B cell (primary cell): Measurements from ENCODE around the gene LITAF. TPM values are rescaled to one million over a fixed set of nuclear protein-coding genes. Genes with fewer than 3 reads are reported as not detected.
A peak's percentile ranks its signal among the peaks of the same experiment; 100 is the strongest.

ENCODE experiments used
- ATAC-seq: fragments of 200-7000 bp; cut with Tn5 transposase; one replicate; pipeline ENCODE4 v1.10.0; 2021; ENCODE audit warnings: low read depth, mild to moderate bottlenecking, moderate number of reproducible peaks, moderate library complexity
- CTCF ChIA-PET: fragments of 350-600 bp; sonication (Branson Sonifier 250); formaldehyde crosslinking; loops from one replicate; lab custom pipeline; 2021; ENCODE audit warnings: antibody characterized with exemption, inconsistent platforms; lab: Charles Lee
- POLR2A ChIA-PET: fragments of 350-600 bp; sonication (Branson Sonifier 250); formaldehyde crosslinking; loops from one replicate; lab custom pipeline; 2021; ENCODE audit warnings: antibody characterized with exemption; lab: Charles Lee
- DNase-seq: peaks from one replicate; pipeline ENCODE4 v3.0.0; 2013
- H2AFZ ChIP-seq: 2 replicates; pipeline ENCODE4 v1.6.1; 2012; ENCODE audit warnings: mild to moderate bottlenecking, low read depth, low read length; ENCODE audit not compliant: insufficient read depth, poor library complexity, severe bottlenecking
- H3K27ac ChIP-seq, 2 donors: 1 replicate in 1 of 2; 2 replicates in 1 of 2; pipeline ENCODE4 v1.5.1; 2012 to 2013; ENCODE audit warnings: low read length in 2 of 2, mild to moderate bottlenecking in 2 of 2, moderate library complexity in 1 of 2
- H3K27me3 ChIP-seq, 4 experiments: fragments of 200-600 bp in 1 of 4; sonication (generic) in 1 of 4; replicated peaks in 1 of 4; 1 replicate in 2 of 4; 2 replicates in 2 of 4; pipeline versions ENCODE4 v1.6.1 to v1.7.0; 2013 to 2016; ENCODE audit warnings: low read length in 3 of 4, mild to moderate bottlenecking in 2 of 4, mixed read lengths in 1 of 4, moderate library complexity in 1 of 4; ENCODE audit not compliant: insufficient read depth in 4 of 4, control insufficient read depth in 3 of 4; ENCODE audit errors: control extremely low read depth in 1 of 4
- H3K36me3 ChIP-seq, 2 experiments: replicated peaks in 1 of 2; 1 replicate in 1 of 2; 2 replicates in 1 of 2; pipeline versions ENCODE4 v1.6.1 to v1.7.1; 2013; ENCODE audit warnings: low read length in 1 of 2; ENCODE audit not compliant: insufficient read depth in 2 of 2, control insufficient read depth in 1 of 2; ENCODE audit errors: control extremely low read depth in 1 of 2, extremely low read depth in 1 of 2
- H3K4me1 ChIP-seq, 2 donors: fragments of 200-600 bp in 1 of 2; sonication (generic) in 1 of 2; 1 replicate in 1 of 2; 2 replicates in 1 of 2; pipeline versions ENCODE4 v1.5.1 to v1.6.1; 2013 to 2017; ENCODE audit warnings: low read length in 2 of 2; ENCODE audit not compliant: control insufficient read depth in 2 of 2, insufficient read depth in 2 of 2
- H3K4me2 ChIP-seq: replicated peaks from 2 replicates; pipeline ENCODE3; 2012; ENCODE audit warnings: mild to moderate bottlenecking, low read depth, low read length; ENCODE audit not compliant: poor library complexity, severe bottlenecking
- H3K4me3 ChIP-seq, 5 experiments: fragments of 200-600 bp in 1 of 5; sonication (generic) in 1 of 5; 1 replicate in 3 of 5; 2 replicates in 2 of 5; pipeline versions ENCODE4 v1.5.1 to v1.7.0; 2011 to 2016; ENCODE audit warnings: low read length in 4 of 5, mild to moderate bottlenecking in 4 of 5, low read depth in 2 of 5, control low read depth in 1 of 5, moderate library complexity in 1 of 5; ENCODE audit not compliant: insufficient read depth in 1 of 5; ENCODE audit errors: control extremely low read depth in 1 of 5, extremely low read depth in 1 of 5
- H3K79me2 ChIP-seq: fragments of 200-600 bp; sonication (generic); one replicate; pipeline ENCODE4 v1.6.0; 2016; ENCODE audit warnings: low read length; ENCODE audit not compliant: control insufficient read depth, insufficient read depth
- H3K9ac ChIP-seq: fragments of 200-600 bp; sonication (generic); 2 replicates; pipeline ENCODE4 v1.6.1; 2017; ENCODE audit warnings: mild to moderate bottlenecking, low read length, moderate library complexity
- H3K9me3 ChIP-seq, 3 donors: one replicate each; pipeline versions ENCODE4 v1.6.1 to v1.7.1; 2013; ENCODE audit warnings: low read length in 2 of 3; ENCODE audit not compliant: control insufficient read depth in 2 of 3, insufficient read depth in 1 of 3; ENCODE audit errors: control extremely low read depth in 1 of 3
- H4K20me1 ChIP-seq: 2 replicates; pipeline ENCODE4 v1.6.0; 2012; ENCODE audit warnings: mild to moderate bottlenecking, low read length; ENCODE audit not compliant: insufficient read depth, control insufficient read depth, poor library complexity, severe bottlenecking
- H3K27ac Mint-ChIP-seq: one replicate; pipeline ENCODE4 v1.8.0; 2021; ENCODE audit warnings: mixed read lengths
- H3K27me3 Mint-ChIP-seq: one replicate; pipeline ENCODE4 v1.8.0; 2021; ENCODE audit warnings: mixed read lengths
- H3K4me1 Mint-ChIP-seq: one replicate; pipeline ENCODE4 v1.8.0; 2021; ENCODE audit warnings: mixed read lengths
- H3K4me3 Mint-ChIP-seq: one replicate; pipeline ENCODE4 v1.8.0; 2021; ENCODE audit warnings: mixed read lengths
- H3K9me3 Mint-ChIP-seq: one replicate; pipeline ENCODE4 v1.8.0; 2022; ENCODE audit warnings: mixed read lengths; ENCODE audit not compliant: insufficient read depth
- CTCF ChIP-seq: fragments of 200-600 bp; IDR thresholded peaks from one replicate; pipeline ENCODE4 v1.8.0; 2022; ENCODE audit warnings: antibody characterized with exemption, mild to moderate bottlenecking
- EZH2 ChIP-seq: IDR thresholded peaks from 2 replicates; pipeline ENCODE4 v1.6.1; 2012; ENCODE audit warnings: borderline replicate concordance, low read depth, mild to moderate bottlenecking, moderate library complexity, low read length; ENCODE audit not compliant: insufficient read depth, poor library complexity, severe bottlenecking
- WGBS: methylation state at CpG from one replicate; pipeline ENCODE4 v1.1.5; 2013; ENCODE audit warnings: missing lambda C conversion rate; ENCODE audit not compliant: insufficient coverage; 5-methylcytosine and 5-hydroxymethylcytosine counted together
- intact Hi-C: fragments of 100-400 bp; cut with micrococcal nuclease; formaldehyde crosslinking; loops from one replicate; pipeline ENCODE4 v1.10.0; 2022
- polyA plus RNA-seq: library from polyadenylated mRNA; depleted of rRNA; stranded (reverse); fragments of >200 nt; gene quantifications from 2 replicates; pipeline ENCODE4 v1.2.3, GENCODE V29; 2012
- total RNA-seq, 2 donors: library from RNA; stranded (reverse); fragments of 120-200 nt in 1 of 2; gene quantifications; 1 replicate in 1 of 2; 2 replicates in 1 of 2; pipeline versions ENCODE4 v1.2.3 to v1.2.4, GENCODE V29; 2013 to 2022

LITAF gene
- total and polyA plus RNA-seq, 2 donors (not counting 1 experiment from before 2014, with no cell fraction given): 93.6 to 125 TPM

- no peaks in the 10 kb centered on the region for H3K9me3 ChIP-seq
- H3K9ac ChIP-seq: no peak overlapping the region
- peaks cover 52% of the 10 kb centered on the region for H3K4me1 Mint-ChIP-seq
- H2AFZ ChIP-seq: no peak overlapping the region
- intact Hi-C loops: no loop called here
- no peak overlapping the region for H3K4me2 ChIP-seq
- CTCF ChIA-PET: interaction anchor here (1.5 kb wide), 1 partner anchor 21 kb away, joined by 3 read pairs; the partner anchor contains the start of gene LITAF
- no peak overlapping the region for H3K27ac ChIP-seq
- H3K4me1 ChIP-seq: peaks cover 14 to 27% of the 10 kb centered on the region in 2 donors
- peaks cover 97% of the 10 kb centered on the region for H3K79me2 ChIP-seq
- H3K9me3 Mint-ChIP-seq: no peaks in the 10 kb centered on the region
- H3K27ac Mint-ChIP-seq: peak overlapping the region; percentile 24
- H3K27me3 Mint-ChIP-seq: no peaks in the 10 kb centered on the region
- 100% methylated on average over 9 of the region's 9 CpGs for WGBS
- ATAC-seq (no peak), DNase-seq (no peak)
- POLR2A ChIA-PET: interaction anchor here (0.7 kb wide), 2 partner anchors 404 to 573 kb away, joined by 3 read pairs; no protein-coding TSS in a partner anchor
- H3K27me3 ChIP-seq: no peaks in the 10 kb centered on the region
- TF ChIP-seq EZH2 (no peak), CTCF (no peak)
- H3K4me3 ChIP-seq: no peak overlapping the region
- H4K20me1 ChIP-seq: peaks cover 92% of the 10 kb centered on the region
- no peak overlapping the region for H3K4me3 Mint-ChIP-seq
- peaks cover 0 to 24% of the 10 kb centered on the region in 2 experiments for H3K36me3 ChIP-seq
Measured at GRCh38 chr16:11566398-11566797, 20.3 kb downstream of the LITAF start.

- Histone ChIP-seq H3K36me3 (peaks cover 0 to 31% of the 10 kb centered on the region in 2 experiments), H3K4me3 (no peak overlapping the region), H3K9ac (no peak overlapping the region), H3K9me3 (no peaks in the 10 kb centered on the region), H4K20me1 (peaks cover 92% of the 10 kb centered on the region), H3K27me3 (no peaks in the 10 kb centered on the region), H3K4me1 (peaks cover 7 to 27% of the 10 kb centered on the region in 2 donors), H2AFZ (no peak overlapping the region), H3K4me2 (no peak overlapping the region), H3K27ac (no peak overlapping the region), H3K79me2 (peaks cover 97% of the 10 kb centered on the region)
- DNase-seq (no peak), ATAC-seq (no peak)
- Mint-ChIP-seq H3K27me3 (no peaks in the 10 kb centered on the region), H3K27ac (no peak overlapping the region), H3K4me3 (no peak overlapping the region), H3K4me1 (peaks cover 52% of the 10 kb centered on the region), H3K9me3 (no peaks in the 10 kb centered on the region)
- ChIA-PET CTCF (interaction anchor here (1.5 kb wide), 1 partner anchor 22 kb away, joined by 3 read pairs; the partner anchor contains the start of gene LITAF), POLR2A (no interaction called here)
- intact Hi-C loops: no loop called here
- 98% methylated on average over 10 of the region's 11 CpGs for WGBS
- TF ChIP-seq EZH2: no peak
- TF ChIP-seq CTCF: no peak
Measured at GRCh38 chr16:11565665-11566064, 21.1 kb downstream of the LITAF start.
